ENCODE data around the gene GYS1.

DNA sequence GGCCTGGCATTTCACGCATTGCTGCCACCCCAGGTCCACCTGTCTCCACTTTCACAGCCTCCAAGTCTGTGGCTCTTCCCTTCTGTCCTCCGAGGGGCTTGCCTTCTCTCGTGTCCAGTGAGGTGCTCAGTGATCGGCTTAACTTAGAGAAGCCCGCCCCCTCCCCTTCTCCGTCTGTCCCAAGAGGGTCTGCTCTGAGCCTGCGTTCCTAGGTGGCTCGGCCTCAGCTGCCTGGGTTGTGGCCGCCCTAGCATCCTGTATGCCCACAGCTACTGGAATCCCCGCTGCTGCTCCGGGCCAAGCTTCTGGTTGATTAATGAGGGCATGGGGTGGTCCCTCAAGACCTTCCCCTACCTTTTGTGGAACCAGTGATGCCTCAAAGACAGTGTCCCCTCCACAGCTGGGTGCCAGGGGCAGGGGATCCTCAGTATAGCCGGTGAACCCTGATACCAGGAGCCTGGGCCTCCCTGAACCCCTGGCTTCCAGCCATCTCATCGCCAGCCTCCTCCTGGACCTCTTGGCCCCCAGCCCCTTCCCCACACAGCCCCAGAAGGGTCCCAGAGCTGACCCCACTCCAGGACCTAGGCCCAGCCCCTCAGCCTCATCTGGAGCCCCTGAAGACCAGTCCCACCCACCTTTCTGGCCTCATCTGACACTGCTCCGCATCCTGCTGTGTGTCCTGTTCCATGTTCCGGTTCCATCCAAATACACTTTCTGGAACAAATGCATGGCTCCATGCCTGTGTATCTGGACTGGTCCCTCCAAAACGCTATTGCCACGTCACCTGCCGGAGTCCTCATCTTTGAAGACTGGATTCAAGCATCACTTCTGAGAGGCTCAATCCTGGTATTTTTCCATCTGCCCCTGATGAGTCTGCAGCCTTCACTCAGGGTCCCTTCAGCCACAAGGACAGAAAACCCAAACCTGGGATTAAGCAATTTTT lies 70.3 kb downstream of the GYS1 start:
- TF ChIP-seq POLR2AphosphoS5 (IDR thresholded peaks at IDR 0.05; ENCODE audit: low read length) (no peak), SIN3A (IDR thresholded peaks at IDR 0.05; ENCODE audit: low read depth, low read length) (no peak), EZH2 (IDR thresholded peaks at IDR 0.05; ENCODE audit: borderline replicate concordance, control insufficient read depth, low read depth, low read length) (no peak), CHD2 (IDR thresholded peaks at IDR 0.05; ENCODE audit: borderline replicate concordance, low read depth, low read length) (no peak), CHD4 (IDR thresholded peaks at IDR 0.05) (no peak), POLR2A (IDR thresholded peaks at IDR 0.05; ENCODE audit: low read depth, low read length) (no peak), KAT2A (conservative IDR thresholded peaks at IDR 0.05; ENCODE audit: control insufficient read depth, low read depth, low read length) (no peak), SREBF2 (IDR thresholded peaks at IDR 0.05; ENCODE audit: low read length) (no peak), JUND (IDR thresholded peaks at IDR 0.05; ENCODE audit: low read depth, low read length) (no peak), ZNF274 (IDR thresholded peaks at IDR 0.05; ENCODE audit: insufficient read depth, insufficient read length) (no peak)
- TF ChIP-seq, protein P1, sequence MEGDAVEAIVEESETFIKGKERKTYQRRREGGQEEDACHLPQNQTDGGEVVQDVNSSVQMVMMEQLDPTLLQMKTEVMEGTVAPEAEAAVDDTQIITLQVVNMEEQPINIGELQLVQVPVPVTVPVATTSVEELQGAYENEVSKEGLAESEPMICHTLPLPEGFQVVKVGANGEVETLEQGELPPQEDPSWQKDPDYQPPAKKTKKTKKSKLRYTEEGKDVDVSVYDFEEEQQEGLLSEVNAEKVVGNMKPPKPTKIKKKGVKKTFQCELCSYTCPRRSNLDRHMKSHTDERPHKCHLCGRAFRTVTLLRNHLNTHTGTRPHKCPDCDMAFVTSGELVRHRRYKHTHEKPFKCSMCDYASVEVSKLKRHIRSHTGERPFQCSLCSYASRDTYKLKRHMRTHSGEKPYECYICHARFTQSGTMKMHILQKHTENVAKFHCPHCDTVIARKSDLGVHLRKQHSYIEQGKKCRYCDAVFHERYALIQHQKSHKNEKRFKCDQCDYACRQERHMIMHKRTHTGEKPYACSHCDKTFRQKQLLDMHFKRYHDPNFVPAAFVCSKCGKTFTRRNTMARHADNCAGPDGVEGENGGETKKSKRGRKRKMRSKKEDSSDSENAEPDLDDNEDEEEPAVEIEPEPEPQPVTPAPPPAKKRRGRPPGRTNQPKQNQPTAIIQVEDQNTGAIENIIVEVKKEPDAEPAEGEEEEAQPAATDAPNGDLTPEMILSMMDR (IDR thresholded peaks at IDR 0.05 in 2 of 3, conservative IDR thresholded peaks at IDR 0.05 in 1 of 3; ENCODE audit: control insufficient read depth in 2 of 3, extremely low read depth in 1 of 3, insufficient read depth in 1 of 3, low read depth in 3 of 3, low read length in 3 of 3) = no peak

Data from GM12878 (cell line).